WI38 (cell line): ENCODE measurements around the gene YIPF5.

ENCODE experiments used
- H3K4me3 ChIP-seq: 2 replicates; pipeline ENCODE4 v1.5.1; 2011; ENCODE audit warnings: low read depth, mild to moderate bottlenecking, control low read depth, low read length
- CTCF ChIP-seq: IDR thresholded peaks from 2 replicates; pipeline ENCODE4 v1.5.1; 2012; ENCODE audit warnings: low read depth, mild to moderate bottlenecking, control low read depth, low read length

YIPF5 gene

GRCh38 chr5:144170276-144171024 lies at the start of gene YIPF5, which contains the start of gene KCTD16:
TSS of gene YIPF5 (minus strand) at chr5:144170659. CDS start at chr5:144169955, 704 bp downstream.
TSS of gene KCTD16 (plus strand) at chr5:144170873.
- no peak for TF ChIP-seq CTCF
- peak within 1 kb of the TSS; percentile 87 for H3K4me3 ChIP-seq

- TF ChIP-seq CTCF, result no peak
- H3K4me3 ChIP-seq, result no peak overlapping the region
Observed at GRCh38 chr5:144219869-144220268, 49.4 kb upstream of the YIPF5 start.

GRCh38 chr5:144210655-144211054 lies 40.2 kb upstream of the YIPF5 start:
- TF ChIP-seq CTCF, result no peak
- H3K4me3 ChIP-seq, result no peak overlapping the region

- TF ChIP-seq CTCF, result no peak
- H3K4me3 ChIP-seq, result no peak overlapping the region
Observed at GRCh38 chr5:144209361-144209760, 38.9 kb upstream of the YIPF5 start.

GRCh38 chr5:144207875-144208444 lies 37.5 kb upstream of the YIPF5 start:
- TF ChIP-seq CTCF, result no peak

DNA sequence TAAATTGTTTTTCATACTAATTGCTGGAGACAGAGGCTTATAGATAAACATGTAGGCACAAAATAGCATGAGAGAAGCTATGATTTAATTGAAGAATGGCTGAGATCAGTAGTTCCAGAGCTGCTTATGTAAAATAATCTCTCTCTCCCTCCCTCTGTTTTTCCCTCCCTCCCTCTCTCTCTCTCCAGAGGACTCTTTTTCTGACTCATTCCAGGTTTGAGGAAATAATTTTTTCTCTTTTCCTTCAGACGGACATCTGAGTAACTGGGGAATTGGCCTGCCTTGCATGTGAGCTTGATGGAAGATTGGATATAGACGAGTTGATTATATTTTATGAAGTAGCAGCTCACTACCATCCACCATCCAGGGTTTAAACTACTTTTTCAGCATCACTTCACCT lies 35.7 kb upstream of the YIPF5 start:
- TF ChIP-seq CTCF, result no peak
- peak overlapping the region; percentile 24 for H3K4me3 ChIP-seq

More at GRCh38 chr5:144207875-144208444, 37.5 kb upstream of the YIPF5 start:
- H3K4me3 ChIP-seq, result no peak overlapping the region

- peak overlapping the region; percentile 57 for H3K4me3 ChIP-seq
- no peak for TF ChIP-seq CTCF
Observed at GRCh38 chr5:144205141-144205551, 34.7 kb upstream of the YIPF5 start.
